Measurements from ENCODE around the gene CCDC137. TPM values are rescaled to one million over a fixed set of nuclear protein-coding genes. Genes with fewer than 3 reads are reported as not detected.

CCDC137 gene
- total RNA-seq, 2 experiments from 2014 or later = 39.4 to 61.4 TPM

- Histone ChIP-seq H3K4me2 (ENCODE audit: low read length) (no peak overlapping the region), H3K4me3 (ENCODE audit: low read depth, low read length, poor library complexity, severe bottlenecking) (no peak overlapping the region), H4K20me1 (ENCODE audit: insufficient read depth, low read length) (no peaks in the 10 kb centered on the region), H3K9me2 (ENCODE audit: insufficient read depth, low read length) (no peaks in the 10 kb centered on the region), H3K36me3 (ENCODE audit: insufficient read depth, low read length) (peaks cover 27% of the 10 kb centered on the region), H3K27ac (ENCODE audit: low read depth, low read length, poor library complexity, severe bottlenecking) (no peak overlapping the region), H3K4me1 (ENCODE audit: insufficient read depth, low read length, poor library complexity, severe bottlenecking) (peaks cover 13% of the 10 kb centered on the region), H3K9me3 (ENCODE audit: low read length) (no peaks in the 10 kb centered on the region), H3K79me2 (ENCODE audit: insufficient read depth, low read depth, low read length) (peaks cover 8% of the 10 kb centered on the region; the same call in 1 of the 2 replicates), H2AFZ (ENCODE audit: low read length) (no peak overlapping the region)
- POLR2A ChIA-PET = no interaction called here
- intact Hi-C loops (cut with micrococcal nuclease; ENCODE audit: unreplicated experiment) = no loop called here
- no peak for DNase-seq (ENCODE audit: low spot score)
- CTCF ChIA-PET (ENCODE audit: unreplicated experiment) = no interaction called here
- TF ChIP-seq, protein P1, sequence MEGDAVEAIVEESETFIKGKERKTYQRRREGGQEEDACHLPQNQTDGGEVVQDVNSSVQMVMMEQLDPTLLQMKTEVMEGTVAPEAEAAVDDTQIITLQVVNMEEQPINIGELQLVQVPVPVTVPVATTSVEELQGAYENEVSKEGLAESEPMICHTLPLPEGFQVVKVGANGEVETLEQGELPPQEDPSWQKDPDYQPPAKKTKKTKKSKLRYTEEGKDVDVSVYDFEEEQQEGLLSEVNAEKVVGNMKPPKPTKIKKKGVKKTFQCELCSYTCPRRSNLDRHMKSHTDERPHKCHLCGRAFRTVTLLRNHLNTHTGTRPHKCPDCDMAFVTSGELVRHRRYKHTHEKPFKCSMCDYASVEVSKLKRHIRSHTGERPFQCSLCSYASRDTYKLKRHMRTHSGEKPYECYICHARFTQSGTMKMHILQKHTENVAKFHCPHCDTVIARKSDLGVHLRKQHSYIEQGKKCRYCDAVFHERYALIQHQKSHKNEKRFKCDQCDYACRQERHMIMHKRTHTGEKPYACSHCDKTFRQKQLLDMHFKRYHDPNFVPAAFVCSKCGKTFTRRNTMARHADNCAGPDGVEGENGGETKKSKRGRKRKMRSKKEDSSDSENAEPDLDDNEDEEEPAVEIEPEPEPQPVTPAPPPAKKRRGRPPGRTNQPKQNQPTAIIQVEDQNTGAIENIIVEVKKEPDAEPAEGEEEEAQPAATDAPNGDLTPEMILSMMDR (conservative IDR thresholded peaks at IDR 0.05; ENCODE audit: low read length) = no peak
- TF ChIP-seq EZH2phosphoT487 (IDR thresholded peaks at IDR 0.05; ENCODE audit: borderline replicate concordance, low read depth, low read length) = no peak
- BruUV-seq (replicated peaks) = no TSS peak
Measured at GRCh38 chr17:81716674-81716996, 50.1 kb downstream of the CCDC137 start.

- BruUV-seq (replicated peaks) = no TSS peak
- Histone ChIP-seq H3K9me3 (ENCODE audit: low read length) (no peaks in the 10 kb centered on the region), H3K79me2 (ENCODE audit: insufficient read depth, low read depth, low read length) (peaks cover 8% of the 10 kb centered on the region; the same call in 1 of the 2 replicates), H3K27ac (ENCODE audit: low read depth, low read length, poor library complexity, severe bottlenecking) (no peak overlapping the region), H3K36me3 (ENCODE audit: insufficient read depth, low read length) (peaks cover 27% of the 10 kb centered on the region), H2AFZ (ENCODE audit: low read length) (no peak overlapping the region), H3K4me3 (ENCODE audit: low read depth, low read length, poor library complexity, severe bottlenecking) (no peak overlapping the region), H4K20me1 (ENCODE audit: insufficient read depth, low read length) (no peaks in the 10 kb centered on the region), H3K4me1 (ENCODE audit: insufficient read depth, low read length, poor library complexity, severe bottlenecking) (peaks cover 10% of the 10 kb centered on the region), H3K4me2 (ENCODE audit: low read length) (no peak overlapping the region), H3K9me2 (ENCODE audit: insufficient read depth, low read length) (no peaks in the 10 kb centered on the region)
- TF ChIP-seq, protein P1 (conservative IDR thresholded peaks at IDR 0.05; ENCODE audit: low read length) = no peak
- TF ChIP-seq EZH2phosphoT487 (IDR thresholded peaks at IDR 0.05; ENCODE audit: borderline replicate concordance, low read depth, low read length) = no peak
- intact Hi-C loops (cut with micrococcal nuclease; ENCODE audit: unreplicated experiment) = no loop called here
- CTCF ChIA-PET (ENCODE audit: unreplicated experiment) = no interaction called here
- POLR2A ChIA-PET = no interaction called here
- no peak for DNase-seq (ENCODE audit: low spot score)
Measured at GRCh38 chr17:81717049-81717765, 50.7 kb downstream of the CCDC137 start.

- no peaks in the 10 kb centered on the region for H3K9me3 ChIP-seq (ENCODE audit: low read length)
- peaks cover 7% of the 10 kb centered on the region; the same call in 1 of the 2 replicates for H3K79me2 ChIP-seq (ENCODE audit: insufficient read depth, low read depth, low read length)
- BruUV-seq (replicated peaks) = no TSS peak
- ChIA-PET POLR2A (no interaction called here), CTCF (ENCODE audit: unreplicated experiment) (no interaction called here)
- peaks cover 10% of the 10 kb centered on the region for H3K4me1 ChIP-seq (ENCODE audit: insufficient read depth, low read length, poor library complexity, severe bottlenecking)
- H3K4me2 ChIP-seq (ENCODE audit: low read length) = no peak overlapping the region
- no peak for DNase-seq (ENCODE audit: low spot score)
- no peak overlapping the region for H3K4me3 ChIP-seq (ENCODE audit: low read depth, low read length, poor library complexity, severe bottlenecking)
- peaks cover 27% of the 10 kb centered on the region for H3K36me3 ChIP-seq (ENCODE audit: insufficient read depth, low read length)
- H4K20me1 ChIP-seq (ENCODE audit: insufficient read depth, low read length) = no peaks in the 10 kb centered on the region
- H3K27ac ChIP-seq (ENCODE audit: low read depth, low read length, poor library complexity, severe bottlenecking) = no peak overlapping the region
- intact Hi-C loops (cut with micrococcal nuclease; ENCODE audit: unreplicated experiment) = no loop called here
- TF ChIP-seq EZH2phosphoT487 (IDR thresholded peaks at IDR 0.05; ENCODE audit: borderline replicate concordance, low read depth, low read length) = no peak
- TF ChIP-seq, protein P1 (conservative IDR thresholded peaks at IDR 0.05; ENCODE audit: low read length) = no peak
- no peaks in the 10 kb centered on the region for H3K9me2 ChIP-seq (ENCODE audit: insufficient read depth, low read length)
- H2AFZ ChIP-seq (ENCODE audit: low read length) = no peak overlapping the region
Measured at GRCh38 chr17:81717766-81718089, 51.2 kb downstream of the CCDC137 start.

All from OCI-LY7 (cell line).